GM12891 (cell line): ENCODE measurements around the gene PLK4. TPM values are rescaled to one million over a fixed set of nuclear protein-coding genes. Genes with fewer than 3 reads are reported as not detected.

Experiments
- DNase-seq: peaks from one replicate; pipeline ENCODE4 v3.0.0; 2011; ENCODE audit warnings: low spot score; ENCODE audit not compliant: insufficient read length
- FAIRE-seq: peaks from 2 replicates; lab custom pipeline; 2011; peaks lifted over from hg19 to GRCh38; lab: Jason Lieb, UNC
- PAX5 ChIP-seq: IDR thresholded peaks from 2 replicates; pipeline ENCODE4 v1.6.1; 2011; ENCODE audit warnings: low read length, moderate library complexity, mild to moderate bottlenecking; ENCODE audit not compliant: insufficient read depth, severe bottlenecking
- POLR2A ChIP-seq: IDR thresholded peaks from 2 replicates; pipeline ENCODE4 v1.6.1; 2011; ENCODE audit warnings: low read depth, low read length, control low read depth
- POLR2AphosphoS5 ChIP-seq: IDR thresholded peaks from 2 replicates; pipeline ENCODE4 v1.6.1; 2011; ENCODE audit warnings: low read depth, low read length, control low read depth
- POU2F2 ChIP-seq: IDR thresholded peaks from 2 replicates; pipeline ENCODE4 v1.6.1; 2011; ENCODE audit warnings: low read depth, mild to moderate bottlenecking, control low read depth, low read length, moderate library complexity
- SPI1 ChIP-seq: IDR thresholded peaks from 2 replicates; pipeline ENCODE4 v1.6.1; 2011; ENCODE audit warnings: low read depth, low read length, control low read depth
- TAF1 ChIP-seq: IDR thresholded peaks from 2 replicates; pipeline ENCODE4 v1.6.1; 2011; ENCODE audit warnings: low read depth, low read length, control low read depth
- polyA plus RNA-seq: library from polyadenylated mRNA; unstranded; fragments of >200 nt; gene quantifications from one replicate; pipeline ENCODE4 v1.2.1, GENCODE V29; 2012; ENCODE audit warnings: low read depth, missing spikeins, inconsistent platforms; ENCODE audit not compliant: missing spikeins

Gene PLK4
- polyA plus RNA-seq = 17.4 TPM

GRCh38 chr4:127880763-127881562 lies at the start of gene PLK4:
Gene PLK4 (plus strand): TSS chr4:127880893. CDS start chr4:127881135, 242 bp downstream.
- TF ChIP-seq POLR2AphosphoS5 (peak; percentile 51; the same call in 1 of the 2 replicates), POU2F2 (no peak), TAF1 (peak; percentile 48; the same call in 1 of the 2 replicates), SPI1 (no peak), PAX5 (no peak), POLR2A (peak; percentile 45)
- FAIRE-seq (peak; percentile 97), DNase-seq (peak; percentile 76)

- TF ChIP-seq SPI1 (peak; percentile 92), TAF1 (no peak)
- DNase-seq = no peak
- peak; percentile 78 for FAIRE-seq
These were observed 48.1 kb upstream of the PLK4 start for GRCh38 chr4:127832585-127832984.

DNA sequence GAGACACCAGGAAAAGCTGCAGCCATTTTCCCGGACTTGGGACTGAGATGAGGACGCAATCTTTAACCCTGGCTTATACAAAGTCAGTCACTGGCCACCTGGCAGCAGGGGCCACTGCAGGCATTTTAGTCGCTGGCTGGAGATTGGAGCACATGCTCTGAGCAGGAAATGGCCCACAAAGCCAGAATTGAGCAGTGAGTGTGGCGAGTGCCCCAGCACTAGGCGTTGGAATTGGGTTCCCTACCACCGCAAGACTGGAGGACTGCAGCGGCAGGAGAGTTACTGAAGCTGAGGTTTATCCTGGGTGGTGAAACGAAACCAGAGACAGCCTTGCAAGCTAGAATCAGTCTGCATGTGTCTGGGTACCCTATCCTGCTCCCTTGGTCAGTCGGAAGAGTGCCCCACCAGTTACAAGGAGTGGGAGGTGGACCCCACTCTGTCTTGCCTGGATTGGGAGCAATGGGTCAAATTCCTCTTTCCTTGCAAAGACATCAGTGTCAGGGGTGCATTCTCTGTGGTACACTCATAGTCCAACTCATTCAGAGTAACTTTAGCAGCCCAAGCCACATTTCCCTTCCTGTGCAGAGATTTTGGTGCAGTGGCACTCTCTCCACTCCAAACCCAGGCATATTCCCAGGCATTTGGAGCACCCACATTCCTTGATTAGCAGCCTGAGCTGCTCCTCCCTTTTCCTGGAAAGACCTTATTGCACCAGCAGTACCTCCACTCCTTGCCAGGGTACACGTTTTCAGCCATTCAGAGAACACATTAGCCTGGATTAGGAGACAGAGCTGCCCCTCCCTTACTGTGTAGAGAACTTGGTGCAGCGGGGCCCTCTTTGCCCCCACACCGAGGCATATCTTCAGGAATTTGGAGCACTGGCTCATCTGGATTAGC lies 36.7 kb upstream of the PLK4 start:
- TF ChIP-seq POU2F2 (no peak), SPI1 (no peak), TAF1 (no peak), POLR2A (no peak), PAX5 (no peak), POLR2AphosphoS5 (no peak)
- DNase-seq (no peak), FAIRE-seq (no peak)

DNA sequence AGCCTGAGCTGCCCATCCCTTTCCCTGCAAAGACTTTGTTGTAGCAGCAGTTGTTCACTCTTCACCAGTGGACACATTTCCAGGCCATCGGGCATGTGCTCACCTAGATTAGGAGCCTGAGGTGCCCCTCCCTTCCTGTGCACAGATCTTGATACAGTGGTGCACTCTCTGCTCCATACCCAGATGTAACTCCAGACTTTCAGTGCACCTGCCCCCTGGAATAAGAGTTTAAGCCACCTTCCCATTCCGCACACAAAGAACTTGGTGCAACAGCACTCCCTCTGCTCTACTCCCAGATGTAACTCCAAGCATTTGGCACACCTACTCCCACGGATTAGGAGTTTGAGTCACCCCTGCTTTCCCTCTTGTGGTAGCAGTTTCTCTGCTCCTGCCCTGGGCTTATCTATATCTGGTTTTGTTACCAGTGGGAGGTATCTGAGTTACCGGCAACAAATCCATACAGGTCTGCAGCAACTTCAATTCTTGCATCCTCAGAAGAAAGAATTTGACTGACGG lies 36.0 kb upstream of the PLK4 start:
- DNase-seq = no peak
- no peak for FAIRE-seq
- TF ChIP-seq POU2F2 (no peak), POLR2A (no peak), POLR2AphosphoS5 (no peak), SPI1 (no peak)

DNA sequence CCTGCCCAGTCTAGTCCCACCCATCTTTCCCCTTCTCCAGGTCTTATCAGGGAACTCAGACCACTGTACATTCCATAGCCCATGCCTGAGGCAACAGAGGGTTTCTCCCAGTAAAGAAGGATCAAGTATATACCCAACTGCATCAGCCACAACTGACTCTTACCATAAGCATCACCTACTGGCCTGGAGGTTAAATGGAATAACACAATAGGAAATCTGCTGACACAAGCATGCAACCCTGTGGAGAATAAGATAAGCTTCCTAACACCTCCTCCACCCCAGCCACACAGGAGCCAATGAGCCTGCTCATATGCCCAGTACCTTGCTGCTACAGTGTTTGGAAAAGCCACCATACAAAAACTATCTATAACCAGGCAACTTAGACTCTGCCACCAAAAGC lies 34.6 kb upstream of the PLK4 start:
- DNase-seq = no peak
- TF ChIP-seq POU2F2 (no peak), POLR2A (no peak), POLR2AphosphoS5 (no peak), TAF1 (no peak), SPI1 (no peak), PAX5 (no peak)
- peak; percentile 74 for FAIRE-seq

DNA sequence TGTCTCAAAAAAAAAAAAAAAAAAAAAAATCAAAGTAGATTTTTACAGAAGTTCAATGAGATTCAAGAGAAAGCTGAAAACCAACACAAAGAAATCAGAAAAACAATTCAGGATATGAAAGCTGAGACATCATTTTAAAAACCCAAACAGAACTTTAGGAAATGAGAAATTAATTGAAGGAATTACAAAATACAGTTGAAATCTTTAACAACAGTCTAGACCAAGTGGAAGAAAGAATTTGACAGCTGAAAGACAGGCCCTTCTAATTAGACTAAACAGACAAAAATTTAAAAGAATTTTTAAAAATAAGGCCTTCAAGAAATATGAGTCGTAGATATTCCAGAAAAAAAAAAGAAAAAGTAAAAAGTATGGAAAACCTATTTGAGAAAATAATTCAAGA lies 33.9 kb upstream of the PLK4 start:
- DNase-seq (no peak), FAIRE-seq (no peak)
- TF ChIP-seq SPI1 (no peak), POU2F2 (no peak), TAF1 (no peak), PAX5 (no peak), POLR2AphosphoS5 (no peak), POLR2A (no peak)

GRCh38 chr4:127849505-127850234 lies 31.0 kb upstream of the PLK4 start:
- FAIRE-seq (no peak), DNase-seq (no peak)
- no peak for TF ChIP-seq POLR2AphosphoS5
- no peak for TF ChIP-seq POU2F2
- TF ChIP-seq TAF1 = no peak
- no peak for TF ChIP-seq PAX5
- no peak for TF ChIP-seq SPI1
- no peak for TF ChIP-seq POLR2A

DNA sequence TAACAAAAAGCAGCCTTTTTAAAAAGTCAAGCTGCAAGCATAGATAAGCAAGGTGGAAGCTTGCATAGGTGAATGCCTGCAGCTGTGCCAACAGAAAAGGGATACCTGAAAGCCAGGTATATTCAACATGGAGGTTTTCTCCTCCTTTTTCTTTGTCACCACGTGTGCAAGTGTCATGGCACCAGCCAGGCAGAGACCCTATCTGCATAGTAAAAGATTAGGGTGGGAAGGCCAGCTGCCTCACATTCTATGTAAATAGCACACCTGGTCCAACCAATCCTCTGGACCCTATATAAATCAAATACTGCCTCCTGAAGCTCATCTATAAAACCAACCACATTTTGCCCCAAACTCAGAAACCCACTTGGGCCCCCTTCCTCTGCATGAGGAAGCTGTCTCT lies 28.0 kb upstream of the PLK4 start:
- DNase-seq (no peak), FAIRE-seq (no peak)
- TF ChIP-seq SPI1 = no peak
- TF ChIP-seq POU2F2 = no peak
- TF ChIP-seq POLR2AphosphoS5 = no peak
- TF ChIP-seq POLR2A = no peak
- TF ChIP-seq TAF1 = no peak

DNA sequence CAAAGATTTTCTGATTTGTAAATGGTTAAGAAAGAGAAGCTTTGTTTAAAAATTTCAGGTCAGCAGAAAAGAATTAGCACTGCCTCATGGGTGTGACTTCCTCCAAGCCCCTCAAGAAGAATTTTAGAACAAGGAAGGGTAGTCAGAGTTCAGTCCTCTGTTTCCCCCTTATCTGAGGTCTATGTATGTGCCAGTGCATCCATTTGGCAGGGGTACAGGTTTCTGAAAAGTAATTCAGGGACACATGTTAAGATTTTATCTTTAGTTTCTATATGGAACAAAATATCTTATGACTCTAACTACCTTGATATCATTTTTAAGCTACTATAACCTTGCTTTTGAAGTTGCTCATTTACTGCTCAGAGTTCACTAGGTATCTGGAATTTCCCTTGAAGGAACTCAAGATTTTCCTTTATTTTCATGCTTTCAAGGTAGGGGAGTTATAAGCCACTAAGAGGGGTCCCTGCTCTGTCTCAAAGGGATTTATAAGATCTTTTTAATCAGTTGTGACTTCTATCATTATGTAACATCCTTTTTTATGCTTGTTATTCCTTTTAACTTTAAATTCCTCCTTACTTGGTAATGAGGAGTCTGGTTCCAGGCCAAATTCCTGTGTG lies 24.4 kb upstream of the PLK4 start:
- FAIRE-seq = no peak

More for the DNA sequence above, 24.4 kb upstream of the PLK4 start:
- no peak for DNase-seq
- TF ChIP-seq SPI1 (no peak), TAF1 (no peak), PAX5 (no peak), POU2F2 (no peak), POLR2A (no peak), POLR2AphosphoS5 (no peak)
